ENCODE data around the gene CDC42EP5.

Gene CDC42EP5

GRCh38 chr19:54424660-54425381 lies 48.3 kb downstream of the CDC42EP5 start:
- Histone ChIP-seq H3K4me3 (ENCODE audit: low read length) (no peak overlapping the region), H3K4me1 (ENCODE audit: control insufficient read depth, insufficient read depth, low read length) (no peaks in the 10 kb centered on the region), H3K27me3 (ENCODE audit: control insufficient read depth, insufficient read depth, low read length) (peaks cover 39% of the 10 kb centered on the region), H3K9me3 (ENCODE audit: control insufficient read depth, low read length) (no peaks in the 10 kb centered on the region), H3K9ac (ENCODE audit: low read length) (no peak overlapping the region), H3K36me3 (ENCODE audit: control insufficient read depth, insufficient read depth, low read length) (no peaks in the 10 kb centered on the region)

DNA sequence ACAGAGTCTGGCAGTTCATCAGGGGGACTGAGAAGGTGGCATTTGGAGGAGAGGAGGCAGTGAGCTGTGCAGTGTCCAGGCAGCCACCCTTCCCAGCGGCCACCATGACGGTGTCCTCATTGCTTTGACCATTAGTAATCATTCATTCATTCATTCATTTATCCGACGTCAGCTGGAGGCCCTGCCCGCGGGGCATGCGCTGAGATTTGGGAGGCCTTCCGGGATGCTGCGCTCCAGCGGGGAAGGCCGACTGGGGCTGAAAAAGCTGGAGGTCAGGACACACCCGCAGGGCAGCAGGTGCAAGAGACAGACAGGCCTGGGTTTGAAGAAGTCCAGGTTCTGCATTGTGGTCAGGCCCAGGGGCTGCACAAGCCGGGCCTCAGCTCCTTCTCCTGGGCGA lies 48.9 kb downstream of the CDC42EP5 start:
- no peak overlapping the region for H3K9ac ChIP-seq (ENCODE audit: low read length)
- no peaks in the 10 kb centered on the region for H3K4me1 ChIP-seq (ENCODE audit: control insufficient read depth, insufficient read depth, low read length)
- H3K4me3 ChIP-seq (ENCODE audit: low read length): no peak overlapping the region
- H3K36me3 ChIP-seq (ENCODE audit: control insufficient read depth, insufficient read depth, low read length): no peaks in the 10 kb centered on the region
- peaks cover 39% of the 10 kb centered on the region for H3K27me3 ChIP-seq (ENCODE audit: control insufficient read depth, insufficient read depth, low read length)
- H3K9me3 ChIP-seq (ENCODE audit: control insufficient read depth, low read length): no peaks in the 10 kb centered on the region

DNA sequence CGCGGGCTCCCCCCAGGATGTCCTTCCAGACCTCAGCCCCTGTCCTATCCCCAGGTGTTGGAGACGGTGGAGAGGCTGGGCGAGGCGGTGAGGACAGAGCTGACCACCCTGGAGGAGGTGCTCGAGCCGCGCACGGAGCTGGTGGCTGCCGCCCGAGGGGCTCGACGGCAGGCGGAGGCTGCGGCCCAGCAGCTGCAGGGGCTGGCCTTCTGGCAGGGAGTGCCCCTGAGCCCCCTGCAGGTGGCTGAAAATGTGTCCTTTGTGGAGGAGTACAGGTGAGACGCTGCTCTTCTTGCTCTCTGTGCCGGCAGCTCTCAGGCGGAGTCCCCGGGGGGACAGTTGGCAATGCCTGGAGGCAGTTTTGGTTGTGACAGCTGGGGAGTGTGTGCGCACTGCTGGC lies 51.0 kb downstream of the CDC42EP5 start:
- Histone ChIP-seq H3K9ac (ENCODE audit: low read length) (no peak overlapping the region), H3K36me3 (ENCODE audit: control insufficient read depth, insufficient read depth, low read length) (no peaks in the 10 kb centered on the region), H3K9me3 (ENCODE audit: control insufficient read depth, low read length) (no peaks in the 10 kb centered on the region), H3K27me3 (ENCODE audit: control insufficient read depth, insufficient read depth, low read length) (peaks cover 41% of the 10 kb centered on the region), H3K4me1 (ENCODE audit: control insufficient read depth, insufficient read depth, low read length) (no peaks in the 10 kb centered on the region), H3K4me3 (ENCODE audit: low read length) (no peak overlapping the region)

- Histone ChIP-seq H3K9ac (ENCODE audit: low read length) (no peak overlapping the region), H3K36me3 (ENCODE audit: control insufficient read depth, insufficient read depth, low read length) (no peaks in the 10 kb centered on the region), H3K27me3 (ENCODE audit: control insufficient read depth, insufficient read depth, low read length) (peaks cover 47% of the 10 kb centered on the region), H3K4me1 (ENCODE audit: control insufficient read depth, insufficient read depth, low read length) (no peaks in the 10 kb centered on the region), H3K4me3 (ENCODE audit: low read length) (no peak overlapping the region), H3K9me3 (ENCODE audit: control insufficient read depth, low read length) (no peaks in the 10 kb centered on the region)
Observed at GRCh38 chr19:54421521-54421920, 51.6 kb downstream of the CDC42EP5 start.

GRCh38 chr19:54421169-54421516 lies 52.0 kb downstream of the CDC42EP5 start:
- H3K9me3 ChIP-seq (ENCODE audit: control insufficient read depth, low read length): no peaks in the 10 kb centered on the region
- no peaks in the 10 kb centered on the region for H3K4me1 ChIP-seq (ENCODE audit: control insufficient read depth, insufficient read depth, low read length)
- no peaks in the 10 kb centered on the region for H3K36me3 ChIP-seq (ENCODE audit: control insufficient read depth, insufficient read depth, low read length)
- no peak overlapping the region for H3K4me3 ChIP-seq (ENCODE audit: low read length)
- H3K9ac ChIP-seq (ENCODE audit: low read length): no peak overlapping the region
- H3K27me3 ChIP-seq (ENCODE audit: control insufficient read depth, insufficient read depth, low read length): peaks cover 47% of the 10 kb centered on the region

- Histone ChIP-seq H3K4me1 (ENCODE audit: control insufficient read depth, insufficient read depth, low read length) (no peaks in the 10 kb centered on the region), H3K4me3 (ENCODE audit: low read length) (no peak overlapping the region), H3K9me3 (ENCODE audit: control insufficient read depth, low read length) (no peaks in the 10 kb centered on the region), H3K9ac (ENCODE audit: low read length) (no peak overlapping the region), H3K27me3 (ENCODE audit: control insufficient read depth, insufficient read depth, low read length) (peaks cover 49% of the 10 kb centered on the region), H3K36me3 (ENCODE audit: control insufficient read depth, insufficient read depth, low read length) (no peaks in the 10 kb centered on the region)
Observed at GRCh38 chr19:54420383-54421168, 52.5 kb downstream of the CDC42EP5 start.

DNA sequence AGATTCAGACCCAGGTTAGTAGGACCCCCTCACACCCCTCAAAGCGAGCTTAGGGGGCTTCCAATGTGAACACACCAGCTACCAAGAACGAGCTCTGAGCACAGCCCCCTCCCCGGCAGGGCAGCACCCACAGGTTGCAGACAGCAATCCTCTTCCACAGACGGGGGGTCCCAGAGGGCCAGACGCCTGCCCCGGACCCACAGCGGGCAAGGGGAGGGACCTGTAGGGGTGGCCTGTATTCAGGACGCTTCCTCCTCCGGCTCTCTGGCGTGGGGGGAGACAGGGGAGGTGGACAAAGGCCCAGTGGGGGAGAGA lies 53.1 kb downstream of the CDC42EP5 start:
- H3K9ac ChIP-seq (ENCODE audit: low read length): no peak overlapping the region
- no peak overlapping the region for H3K4me3 ChIP-seq (ENCODE audit: low read length)
- H3K4me1 ChIP-seq (ENCODE audit: control insufficient read depth, insufficient read depth, low read length): no peaks in the 10 kb centered on the region
- H3K9me3 ChIP-seq (ENCODE audit: control insufficient read depth, low read length): no peaks in the 10 kb centered on the region
- H3K36me3 ChIP-seq (ENCODE audit: control insufficient read depth, insufficient read depth, low read length): no peaks in the 10 kb centered on the region
- peaks cover 52% of the 10 kb centered on the region for H3K27me3 ChIP-seq (ENCODE audit: control insufficient read depth, insufficient read depth, low read length)

GRCh38 chr19:54418930-54419800 lies 53.9 kb downstream of the CDC42EP5 start:
- H3K4me3 ChIP-seq (ENCODE audit: low read length): no peak overlapping the region
- peaks cover 61% of the 10 kb centered on the region for H3K27me3 ChIP-seq (ENCODE audit: control insufficient read depth, insufficient read depth, low read length)
- H3K36me3 ChIP-seq (ENCODE audit: control insufficient read depth, insufficient read depth, low read length): no peaks in the 10 kb centered on the region
- no peaks in the 10 kb centered on the region for H3K9me3 ChIP-seq (ENCODE audit: control insufficient read depth, low read length)
- no peaks in the 10 kb centered on the region for H3K4me1 ChIP-seq (ENCODE audit: control insufficient read depth, insufficient read depth, low read length)
- no peak overlapping the region for H3K9ac ChIP-seq (ENCODE audit: low read length)

- H3K4me1 ChIP-seq (ENCODE audit: control insufficient read depth, insufficient read depth, low read length): no peaks in the 10 kb centered on the region
Observed at GRCh38 chr19:54418030-54418929, 54.8 kb downstream of the CDC42EP5 start.

GRCh38 chr19:54416695-54417491 lies 56.2 kb downstream of the CDC42EP5 start:
- no peak overlapping the region for H3K4me3 ChIP-seq (ENCODE audit: low read length)
- no peaks in the 10 kb centered on the region for H3K9me3 ChIP-seq (ENCODE audit: control insufficient read depth, low read length)
- H3K36me3 ChIP-seq (ENCODE audit: control insufficient read depth, insufficient read depth, low read length): no peaks in the 10 kb centered on the region
- H3K4me1 ChIP-seq (ENCODE audit: control insufficient read depth, insufficient read depth, low read length): no peaks in the 10 kb centered on the region
- H3K27me3 ChIP-seq (ENCODE audit: control insufficient read depth, insufficient read depth, low read length): peaks cover 63% of the 10 kb centered on the region
- no peak overlapping the region for H3K9ac ChIP-seq (ENCODE audit: low read length)

More at GRCh38 chr19:54418030-54418929, 54.8 kb downstream of the CDC42EP5 start:
- no peak overlapping the region for H3K4me3 ChIP-seq (ENCODE audit: low read length)
- no peaks in the 10 kb centered on the region for H3K36me3 ChIP-seq (ENCODE audit: control insufficient read depth, insufficient read depth, low read length)
- H3K9me3 ChIP-seq (ENCODE audit: control insufficient read depth, low read length): no peaks in the 10 kb centered on the region
- H3K9ac ChIP-seq (ENCODE audit: low read length): no peak overlapping the region
- peaks cover 63% of the 10 kb centered on the region for H3K27me3 ChIP-seq (ENCODE audit: control insufficient read depth, insufficient read depth, low read length)

Measured in mucosa of stomach (tissue), 1 donor.